T-cell (primary cell): ENCODE data around the gene DARS1. TPM values are rescaled to one million over a fixed set of nuclear protein-coding genes. Genes with fewer than 3 reads are reported as not detected.
A peak's percentile ranks its signal among the peaks of the same experiment; 100 is the strongest.
"Not testable (repeated sequence)": the region's sequence is repeated elsewhere in the genome, so short reads cannot be mapped to it uniquely, and the experiment has no call there.

Source experiments
- ATAC-seq, 4 experiments: fragments of 200-7000 bp in 3 of 4; fragments of 150-1000 bp in 1 of 4; cut with Tn5 transposase; replicated peaks in 1 of 4; 1 replicate in 3 of 4; 2 replicates in 1 of 4; pipeline ENCODE4 v1.10.0; 2021; ENCODE audit warnings: moderate library complexity in 3 of 4, mild to moderate bottlenecking in 2 of 4, moderate number of reproducible peaks in 1 of 4
- CTCF ChIA-PET, 2 donors: fragments of 300-600 bp; sonication (Branson Sonifier 250); formaldehyde crosslinking; loops; one replicate each; lab custom pipeline; 2022; ENCODE audit warnings: antibody characterized with exemption in 2 of 2; lab: Charles Lee
- POLR2A ChIA-PET, 2 donors: fragments of 300-600 bp; sonication (Branson Sonifier 250); formaldehyde crosslinking; loops; one replicate each; lab custom pipeline; 2022; ENCODE audit warnings: antibody characterized with exemption in 2 of 2; lab: Charles Lee
- DNase-seq, 35 experiments: peaks; one replicate each; pipeline versions ENCODE4 v3.0.0 to v3.0.0-alpha.2; 2013 to 2023
- H3K27ac ChIP-seq: one replicate; pipeline ENCODE4 v1.5.1; 2013; ENCODE audit warnings: low read length
- H3K27me3 ChIP-seq, 2 experiments: replicated peaks in 1 of 2; 1 replicate in 1 of 2; 2 replicates in 1 of 2; pipeline versions ENCODE4 v1.6.1 to v1.7.0; 2013; ENCODE audit warnings: low read length in 1 of 2, mixed read lengths in 1 of 2; ENCODE audit not compliant: control insufficient read depth in 2 of 2, insufficient read depth in 2 of 2; ENCODE audit errors: extremely low read depth in 1 of 2
- H3K36me3 ChIP-seq, 2 donors: 1 replicate in 1 of 2; 2 replicates in 1 of 2; pipeline versions ENCODE4 v1.6.1 to v1.7.0; 2013; ENCODE audit warnings: low read length in 1 of 2; ENCODE audit not compliant: control insufficient read depth in 2 of 2, insufficient read depth in 1 of 2; ENCODE audit errors: extremely low read depth in 1 of 2
- H3K4me1 ChIP-seq, 2 experiments: 1 replicate in 1 of 2; 2 replicates in 1 of 2; pipeline versions ENCODE4 v1.6.1 to v1.7.0; 2013; ENCODE audit warnings: low read length in 2 of 2, mixed read lengths in 1 of 2; ENCODE audit not compliant: insufficient read depth in 2 of 2, control insufficient read depth in 1 of 2; ENCODE audit errors: extremely low read depth in 1 of 2
- H3K4me3 ChIP-seq, 2 donors: 1 replicate in 1 of 2; 2 replicates in 1 of 2; pipeline versions ENCODE4 v1.5.1 to v1.7.0; 2013; ENCODE audit warnings: mild to moderate bottlenecking in 2 of 2, low read length in 1 of 2, moderate library complexity in 1 of 2; ENCODE audit not compliant: control insufficient read depth in 1 of 2; ENCODE audit errors: extremely low read depth in 1 of 2
- H3K9me3 ChIP-seq: 2 replicates; pipeline ENCODE4 v1.7.0; 2013
- H3K27ac Mint-ChIP-seq, 2 donors: one replicate each; pipeline ENCODE4 v1.8.0; 2020 to 2021; ENCODE audit warnings: mild to moderate bottlenecking in 2 of 2, mixed read lengths in 2 of 2
- H3K27me3 Mint-ChIP-seq, 2 donors: one replicate each; pipeline ENCODE4 v1.8.0; 2021 to 2022; ENCODE audit warnings: mixed read lengths in 2 of 2
- H3K36me3 Mint-ChIP-seq: one replicate; pipeline ENCODE4 v1.8.0; 2021; ENCODE audit warnings: mixed read lengths
- H3K4me1 Mint-ChIP-seq, 3 donors: one replicate each; pipeline ENCODE4 v1.8.0; 2020 to 2022; ENCODE audit warnings: mixed read lengths in 3 of 3, mild to moderate bottlenecking in 1 of 3
- H3K4me3 Mint-ChIP-seq, 3 donors: one replicate each; pipeline ENCODE4 v1.8.0; 2020 to 2022; ENCODE audit warnings: mild to moderate bottlenecking in 3 of 3, mixed read lengths in 3 of 3, moderate library complexity in 3 of 3
- H3K9me3 Mint-ChIP-seq, 3 donors: one replicate each; pipeline ENCODE4 v1.8.0; 2020 to 2022; ENCODE audit warnings: mixed read lengths in 3 of 3
- WGBS: methylation state at CpG from one replicate; pipeline ENCODE4 v1.1.5; 2013; ENCODE audit warnings: missing lambda C conversion rate; ENCODE audit not compliant: insufficient coverage; 5-methylcytosine and 5-hydroxymethylcytosine counted together
- total RNA-seq, 35 experiments: library from RNA in 6 of 35; stranded (reverse) in 6 of 35; fragments of 120-200 nt in 1 of 35; gene quantifications; one replicate each; pipeline versions ENCODE4 v1.2.1 to v1.2.4 and lab custom pipeline; 2013 to 2026

DARS1 gene
- total RNA-seq, 5 donors from 2014 or later (not counting 1 experiment from before 2014, with no cell fraction given): 48.2 to 77.4 (median 69.4) TPM

GRCh38 chr2:135974036-135974435 lies 11.4 kb downstream of the DARS1 start:
- peaks cover 5 to 15% of the 10 kb centered on the region in 2 donors for H3K36me3 ChIP-seq
- no peak for ATAC-seq
- Mint-ChIP-seq H3K27me3 (no peaks in the 10 kb centered on the region), H3K9me3 (peaks cover 0 to 7% (median 0%) of the 10 kb centered on the region in 3 donors), H3K4me3 (no peak overlapping the region), H3K4me1 (peaks cover 66 to 73% (median 69%) of the 10 kb centered on the region in 3 donors), H3K36me3 (peaks cover 63% of the 10 kb centered on the region), H3K27ac (no peak overlapping the region)
- no peak overlapping the region for H3K27ac ChIP-seq
- POLR2A ChIA-PET: no interaction called here
- no peak overlapping the region for H3K4me3 ChIP-seq
- CTCF ChIA-PET: no interaction called here
- WGBS: 100% methylated on average over 2 of the region's 5 CpGs
- H3K4me1 ChIP-seq: no peaks in the 10 kb centered on the region
- H3K27me3 ChIP-seq: no peaks in the 10 kb centered on the region
- H3K9me3 ChIP-seq: no peaks in the 10 kb centered on the region
- no peak for DNase-seq

DNA sequence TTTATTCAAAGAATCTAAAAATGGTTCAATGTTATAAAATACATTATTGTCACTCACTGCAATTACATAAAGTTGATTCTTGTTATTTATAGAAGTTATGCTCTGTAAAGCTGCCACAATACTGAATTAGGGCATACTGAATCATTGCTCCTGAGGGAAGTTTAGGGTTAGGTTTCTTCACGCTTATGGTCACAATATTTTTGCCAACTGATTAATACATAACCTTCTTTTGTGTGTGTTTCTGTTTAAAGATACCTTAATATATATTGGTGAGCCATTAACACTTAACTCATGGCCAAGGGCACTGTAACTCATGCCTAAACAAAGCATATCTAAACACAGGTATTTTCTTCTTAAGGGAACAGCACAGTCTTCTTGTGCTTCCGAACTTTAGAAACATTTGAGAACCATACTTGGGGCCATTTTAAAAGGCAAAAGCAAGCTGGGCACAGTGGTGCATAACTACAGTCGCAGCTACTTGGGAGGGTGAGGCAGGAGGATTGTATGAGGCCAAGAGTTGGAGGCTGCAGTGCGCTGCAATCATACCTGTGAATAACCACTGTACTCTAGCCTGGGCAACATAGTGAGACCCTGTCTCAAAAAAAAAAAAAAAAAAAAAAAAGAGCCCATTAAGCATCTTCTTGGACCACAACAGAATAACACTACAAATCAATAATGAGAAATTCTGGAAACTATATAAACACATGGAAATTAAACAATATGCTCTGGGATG lies 15.6 kb downstream of the DARS1 start:
- Mint-ChIP-seq H3K4me1 (peaks cover 61 to 64% (median 62%) of the 10 kb centered on the region in 3 donors), H3K27ac (no peak overlapping the region), H3K36me3 (peaks cover 51% of the 10 kb centered on the region), H3K9me3 (peaks cover 0 to 7% (median 0%) of the 10 kb centered on the region in 3 donors), H3K27me3 (no peaks in the 10 kb centered on the region), H3K4me3 (no peak overlapping the region)
- Histone ChIP-seq H3K9me3 (no peaks in the 10 kb centered on the region), H3K4me3 (no peak overlapping the region), H3K27me3 (no peaks in the 10 kb centered on the region), H3K36me3 (peaks cover 2 to 6% of the 10 kb centered on the region in 2 donors), H3K27ac (no peak overlapping the region), H3K4me1 (no peaks in the 10 kb centered on the region)
- ATAC-seq (no peak), DNase-seq (no peak)
- ChIA-PET POLR2A (interaction anchor here (0.6 to 1.2 kb wide), 3 partner anchors 12 to 441 kb away, joined by 3 to 14 read pairs (median 5); no protein-coding TSS in a partner anchor), CTCF (no interaction called here)
- WGBS: 100% methylated on average over 1 of the region's 4 CpGs

- peaks cover 57 to 64% (median 58%) of the 10 kb centered on the region in 3 donors for H3K4me1 Mint-ChIP-seq
- H3K36me3 Mint-ChIP-seq: peaks cover 21% of the 10 kb centered on the region
- POLR2A ChIA-PET: interaction anchor here (0.5 to 0.8 kb wide), 3 partner anchors 10 to 177 kb away, joined by 4 to 8 read pairs (median 8); no protein-coding TSS in a partner anchor
- ATAC-seq (no peak), DNase-seq (no peak)
- Histone ChIP-seq H3K4me3 (no peak overlapping the region), H3K9me3 (no peaks in the 10 kb centered on the region), H3K4me1 (peaks cover 16 to 23% of the 10 kb centered on the region in 2 experiments), H3K27me3 (no peaks in the 10 kb centered on the region), H3K36me3 (peaks cover 0 to 4% of the 10 kb centered on the region in 2 donors), H3K27ac (no peak overlapping the region)
- no CpG with 5 or more reads among the region's 1 CpG for WGBS
- H3K4me3 Mint-ChIP-seq: no peak overlapping the region
- no peaks in the 10 kb centered on the region for H3K9me3 Mint-ChIP-seq
- H3K27me3 Mint-ChIP-seq: no peaks in the 10 kb centered on the region
- H3K27ac Mint-ChIP-seq: peak overlapping the region in 1 of 2 donors; percentile 59
- CTCF ChIA-PET: interaction anchor here in 1 of 2 donors (0.8 kb wide), 1 partner anchor 18 kb away, joined by 3 read pairs; no protein-coding TSS in a partner anchor
Measured at GRCh38 chr2:135965756-135966155, 19.7 kb downstream of the DARS1 start.

- H3K27me3 ChIP-seq, H3K9me3 Mint-ChIP-seq, H3K27me3 Mint-ChIP-seq, H3K27ac ChIP-seq, ATAC-seq, H3K9me3 ChIP-seq, H3K36me3 ChIP-seq, CTCF ChIA-PET, DNase-seq, H3K4me3 ChIP-seq, H3K4me3 Mint-ChIP-seq: not testable (repeated sequence)
- H3K4me1 ChIP-seq: peaks cover 22 to 30% of the 10 kb centered on the region in 2 experiments
- Mint-ChIP-seq H3K4me1 (peaks cover 57 to 63% (median 58%) of the 10 kb centered on the region in 3 donors), H3K27ac (peak overlapping the region; percentile 69 to 83), H3K36me3 (peaks cover 18% of the 10 kb centered on the region)
- POLR2A ChIA-PET: interaction anchor here in 1 of 2 donors (0.6 kb wide), 1 partner anchor 37 kb away, joined by 3 read pairs; no protein-coding TSS in a partner anchor
- 89% methylated on average over 3 of the region's 11 CpGs for WGBS
Measured at GRCh38 chr2:135964404-135964803, 21.0 kb downstream of the DARS1 start.

- ATAC-seq (no peak), DNase-seq (no peak)
- no peak overlapping the region for H3K4me3 ChIP-seq
- Mint-ChIP-seq H3K4me1 (peaks cover 58 to 66% (median 60%) of the 10 kb centered on the region in 3 donors), H3K27me3 (no peaks in the 10 kb centered on the region), H3K9me3 (no peaks in the 10 kb centered on the region), H3K27ac (peak overlapping the region; percentile 69 to 83), H3K4me3 (no peak overlapping the region), H3K36me3 (peaks cover 20% of the 10 kb centered on the region)
- no CpG with 5 or more reads among the region's 11 CpGs for WGBS
- H3K9me3 ChIP-seq: no peaks in the 10 kb centered on the region
- peaks cover 0 to 4% of the 10 kb centered on the region in 2 donors for H3K36me3 ChIP-seq
- H3K27ac ChIP-seq: no peak overlapping the region
- peaks cover 22 to 30% of the 10 kb centered on the region in 2 experiments for H3K4me1 ChIP-seq
- ChIA-PET POLR2A (interaction anchor here in 1 of 2 donors (0.6 kb wide), 1 partner anchor 36 kb away, joined by 3 read pairs; no protein-coding TSS in a partner anchor), CTCF (no interaction called here)
- no peaks in the 10 kb centered on the region for H3K27me3 ChIP-seq
Measured at GRCh38 chr2:135963841-135964240, 21.6 kb downstream of the DARS1 start.

- DNase-seq: no peak
- peaks cover 56 to 63% (median 56%) of the 10 kb centered on the region in 3 donors for H3K4me1 Mint-ChIP-seq
- no CpG with 5 or more reads among the region's 4 CpGs for WGBS
- Histone ChIP-seq H3K36me3 (peaks cover 0 to 2% of the 10 kb centered on the region in 2 donors), H3K4me3 (no peak overlapping the region), H3K27ac (peak overlapping the region; percentile 59), H3K4me1 (peaks cover 22 to 30% of the 10 kb centered on the region in 2 experiments), H3K27me3 (no peaks in the 10 kb centered on the region), H3K9me3 (no peaks in the 10 kb centered on the region)
- peaks cover 20% of the 10 kb centered on the region for H3K36me3 Mint-ChIP-seq
- no peak for ATAC-seq
- no peaks in the 10 kb centered on the region for H3K9me3 Mint-ChIP-seq
- ChIA-PET POLR2A (interaction anchor here in 1 of 2 donors (0.5 kb wide), 1 partner anchor 43 kb away, joined by 5 read pairs; no protein-coding TSS in a partner anchor), CTCF (no interaction called here)
- H3K4me3 Mint-ChIP-seq: peak overlapping the region; percentile 11 to 55 (median 31)
- H3K27ac Mint-ChIP-seq: peak overlapping the region; percentile 83 to 87
- H3K27me3 Mint-ChIP-seq: no peaks in the 10 kb centered on the region
Measured at GRCh38 chr2:135962366-135963123, 22.9 kb downstream of the DARS1 start.
